T follicular helper cell (primary cell): ENCODE results near the gene BIRC2.
"Not testable (repeated sequence)": the region's sequence is repeated elsewhere in the genome, so short reads cannot be mapped to it uniquely, and the experiment has no call there.

Source experiments
- DNase-seq: peaks from one replicate; pipeline ENCODE4 v3.0.0-alpha.2; 2020; ENCODE audit warnings: low read depth

The BIRC2 gene

GRCh38 chr11:102323542-102324251 lies 23.3 kb upstream of the BIRC2 start:
- DNase-seq, result no peak

- DNase-seq, result no peak
Observed at GRCh38 chr11:102325088-102325487, 21.9 kb upstream of the BIRC2 start.

- no peak for DNase-seq
Observed at GRCh38 chr11:102328748-102329147, 18.3 kb upstream of the BIRC2 start.

GRCh38 chr11:102330231-102330630 lies 16.8 kb upstream of the BIRC2 start:
- DNase-seq, result no peak

GRCh38 chr11:102331341-102331740 lies 15.7 kb upstream of the BIRC2 start:
- no peak for DNase-seq

- no peak for DNase-seq
Observed at GRCh38 chr11:102332611-102332994, 14.4 kb upstream of the BIRC2 start.

GRCh38 chr11:102338479-102339010 lies 8.5 kb upstream of the BIRC2 start:
- DNase-seq, result no peak

GRCh38 chr11:102341311-102341710 lies 5.7 kb upstream of the BIRC2 start:
- DNase-seq, result not testable (repeated sequence)

- peak; percentile 56 for DNase-seq
Observed at GRCh38 chr11:102341844-102342318, 5.1 kb upstream of the BIRC2 start.

- no peak for DNase-seq
Observed at GRCh38 chr11:102343809-102344208, 3.2 kb upstream of the BIRC2 start.

- DNase-seq, result no peak
Observed at GRCh38 chr11:102345904-102346303, 1.1 kb upstream of the BIRC2 start.

- DNase-seq, result no peak
Observed at GRCh38 chr11:102346456-102346747, 612 bp upstream of the BIRC2 start.

GRCh38 chr11:102347462-102348370 lies 702 bp downstream of the BIRC2 start:
- no peak for DNase-seq

GRCh38 chr11:102357116-102357515 lies 10.1 kb downstream of the BIRC2 start:
- no peak for DNase-seq

GRCh38 chr11:102359372-102359771 lies 12.4 kb downstream of the BIRC2 start:
- no peak for DNase-seq

- no peak for DNase-seq
Observed at GRCh38 chr11:102360681-102361080, 13.7 kb downstream of the BIRC2 start.

- peak; percentile 55 for DNase-seq
Observed at GRCh38 chr11:102361086-102362031, 14.3 kb downstream of the BIRC2 start.

GRCh38 chr11:102364991-102365390 lies 18.0 kb downstream of the BIRC2 start:
- no peak for DNase-seq

GRCh38 chr11:102367364-102367763 lies 20.4 kb downstream of the BIRC2 start:
- DNase-seq, result no peak

- DNase-seq, result no peak
Observed at GRCh38 chr11:102368472-102368871, 21.5 kb downstream of the BIRC2 start.

- DNase-seq, result not testable (repeated sequence)
Observed at GRCh38 chr11:102374633-102375424, 27.8 kb downstream of the BIRC2 start.
